Effector memory CD8-positive, alpha-beta T cell (primary cell): ENCODE data around the gene AKAP14.
"Not testable (repeated sequence)": the region's sequence is repeated elsewhere in the genome, so short reads cannot be mapped to it uniquely, and the experiment has no call there.

ENCODE experiments used
- ATAC-seq: fragments of 150-1000 bp; cut with Tn5 transposase; replicated peaks from 2 replicates; pipeline ENCODE4 v1.10.0; 2021; ENCODE audit warnings: mild to moderate bottlenecking, moderate library complexity
- DNase-seq, 3 experiments: peaks; one replicate each; pipeline ENCODE4 v3.0.0; 2021
- H3K27ac Mint-ChIP-seq, 2 donors: one replicate each; pipeline ENCODE4 v1.8.0; 2022; ENCODE audit warnings: mild to moderate bottlenecking in 2 of 2, mixed read lengths in 2 of 2, moderate library complexity in 2 of 2
- H3K27me3 Mint-ChIP-seq, 2 donors: one replicate each; pipeline ENCODE4 v1.8.0; 2022; ENCODE audit warnings: mixed read lengths in 2 of 2
- H3K36me3 Mint-ChIP-seq: one replicate; pipeline ENCODE4 v1.8.0; 2022; ENCODE audit warnings: mild to moderate bottlenecking, moderate library complexity, mixed read lengths; ENCODE audit not compliant: insufficient read depth
- H3K4me1 Mint-ChIP-seq, 2 donors: one replicate each; pipeline ENCODE4 v1.8.0; 2022; ENCODE audit warnings: low read depth in 2 of 2, mixed read lengths in 2 of 2
- H3K4me3 Mint-ChIP-seq, 2 donors: one replicate each; pipeline ENCODE4 v1.8.0; 2022; ENCODE audit warnings: mild to moderate bottlenecking in 2 of 2, mixed read lengths in 2 of 2, moderate library complexity in 2 of 2
- H3K9me3 Mint-ChIP-seq, 2 donors: one replicate each; pipeline ENCODE4 v1.8.0; 2022; ENCODE audit warnings: mixed read lengths in 2 of 2

AKAP14 gene

DNA sequence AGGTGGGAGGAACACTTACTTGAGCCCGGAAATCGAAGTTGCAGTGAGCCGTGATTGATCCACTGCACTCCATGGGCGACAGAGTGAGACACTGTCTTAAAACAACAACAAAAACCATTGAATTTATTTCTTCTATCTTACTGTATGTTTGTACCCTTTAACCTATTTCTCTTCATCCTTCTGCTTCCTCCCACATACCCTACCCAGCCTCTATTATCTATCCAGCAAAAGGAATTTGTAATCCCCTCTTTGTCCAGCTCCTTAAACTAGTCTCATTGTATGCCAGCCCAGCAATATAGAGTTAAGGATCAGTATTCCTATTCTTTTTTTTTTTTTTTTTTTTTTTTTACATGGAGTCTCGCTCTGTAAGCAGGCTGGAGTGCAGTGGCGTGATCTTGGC, 49.8 kb downstream of the AKAP14 start:
- Mint-ChIP-seq H3K4me3 (no peak overlapping the region), H3K27me3 (no peaks in the 10 kb centered on the region), H3K27ac (no peak overlapping the region), H3K36me3 (peaks cover 15% of the 10 kb centered on the region), H3K4me1 (peaks cover 13 to 15% of the 10 kb centered on the region in 2 donors), H3K9me3 (no peaks in the 10 kb centered on the region)
- ATAC-seq (no peak), DNase-seq (no peak)

DNA sequence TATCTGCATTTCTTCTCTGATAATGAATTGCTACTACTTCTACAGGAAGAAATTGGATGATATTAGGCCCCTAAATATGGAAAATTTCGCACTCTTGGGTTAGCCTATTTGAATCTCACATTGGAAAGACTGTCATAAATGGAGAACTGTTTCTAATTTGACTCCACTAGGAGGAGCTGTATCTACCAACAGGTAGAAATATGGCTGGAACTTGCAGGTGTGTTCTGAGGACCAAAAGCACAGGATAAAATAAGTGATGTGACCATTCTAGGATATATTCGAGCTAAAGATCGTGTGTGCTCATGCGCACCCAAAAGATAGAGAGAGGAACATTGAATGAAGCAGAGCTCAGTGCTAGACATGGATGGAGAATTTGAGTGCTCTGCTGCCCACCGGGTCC, 52.7 kb downstream of the AKAP14 start:
- peaks cover 6% of the 10 kb centered on the region for H3K36me3 Mint-ChIP-seq
- H3K4me3 Mint-ChIP-seq = no peak overlapping the region
- no peak overlapping the region for H3K27ac Mint-ChIP-seq
- no peak for DNase-seq
- peaks cover 0 to 2% of the 10 kb centered on the region in 2 donors for H3K4me1 Mint-ChIP-seq
- H3K9me3 Mint-ChIP-seq = no peaks in the 10 kb centered on the region
- ATAC-seq = no peak
- H3K27me3 Mint-ChIP-seq = no peaks in the 10 kb centered on the region

DNA sequence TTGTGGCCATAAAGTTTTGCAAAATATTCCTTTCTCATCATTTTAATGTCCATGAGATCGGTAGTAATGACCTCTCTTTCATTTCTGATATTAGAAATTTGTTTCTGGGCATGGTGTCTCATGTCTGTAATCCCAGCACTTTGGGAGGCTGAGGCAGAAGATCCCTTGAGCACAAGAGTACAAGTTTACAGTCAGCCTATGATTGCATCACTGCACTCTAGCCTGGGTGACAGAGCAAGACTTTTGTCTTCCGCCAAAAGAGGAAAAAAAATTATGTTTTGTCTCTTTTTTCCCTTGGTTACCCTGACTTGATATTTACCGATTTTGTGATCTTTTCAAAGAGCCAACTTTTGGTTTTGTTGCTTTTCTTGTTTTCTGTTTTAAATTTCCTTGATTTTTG, 58.7 kb downstream of the AKAP14 start:
- H3K4me1 Mint-ChIP-seq = peaks cover 11 to 14% of the 10 kb centered on the region in 2 donors
- H3K9me3 Mint-ChIP-seq = no peaks in the 10 kb centered on the region
- ATAC-seq (no peak), DNase-seq (no peak)
- H3K27me3 Mint-ChIP-seq = peaks cover 0 to 2% of the 10 kb centered on the region in 2 donors
- H3K27ac Mint-ChIP-seq = no peak overlapping the region
- peaks cover 10% of the 10 kb centered on the region for H3K36me3 Mint-ChIP-seq
- H3K4me3 Mint-ChIP-seq = peak overlapping the region in 1 of 2 donors; percentile 40

- peak overlapping the region in 1 of 2 donors; percentile 46 for H3K4me3 Mint-ChIP-seq
- H3K27ac Mint-ChIP-seq = peak overlapping the region; percentile 52 to 72
- peaks cover 10% of the 10 kb centered on the region for H3K36me3 Mint-ChIP-seq
- H3K9me3 Mint-ChIP-seq, H3K27me3 Mint-ChIP-seq: not testable (repeated sequence)
- ATAC-seq (peak; percentile 87), DNase-seq (peak; percentile 44 to 54 (median 53))
- H3K4me1 Mint-ChIP-seq = peaks cover 11 to 14% of the 10 kb centered on the region in 2 donors
Observed at GRCh38 chrX:119955807-119956570, 60.3 kb downstream of the AKAP14 start.

DNA sequence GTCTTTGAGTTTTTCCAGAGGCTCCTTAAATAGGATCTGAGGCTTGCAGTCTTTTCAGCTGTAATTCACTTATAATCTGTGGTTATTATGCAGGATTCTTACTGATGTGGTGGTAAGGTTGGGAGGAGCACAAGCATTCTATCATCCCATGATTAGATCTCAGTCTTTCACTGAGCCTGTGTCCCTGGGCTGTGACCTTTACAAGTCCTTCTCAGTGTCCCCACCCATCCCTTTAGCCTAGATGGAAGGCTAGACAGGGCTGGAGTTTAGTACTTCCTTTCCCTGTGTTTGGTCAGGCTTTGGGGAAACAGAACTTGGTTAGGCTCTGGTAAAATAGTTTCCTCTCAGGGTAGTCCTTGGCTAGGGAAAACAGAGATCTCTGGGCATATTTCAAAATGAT, 64.9 kb downstream of the AKAP14 start:
- Mint-ChIP-seq H3K27ac (no peak overlapping the region), H3K9me3 (no peaks in the 10 kb centered on the region), H3K36me3 (peaks cover 10% of the 10 kb centered on the region), H3K4me1 (peaks cover 9% of the 10 kb centered on the region in 2 donors), H3K4me3 (no peak overlapping the region), H3K27me3 (peaks cover 18 to 19% of the 10 kb centered on the region in 2 donors)
- ATAC-seq (no peak), DNase-seq (no peak)

DNA sequence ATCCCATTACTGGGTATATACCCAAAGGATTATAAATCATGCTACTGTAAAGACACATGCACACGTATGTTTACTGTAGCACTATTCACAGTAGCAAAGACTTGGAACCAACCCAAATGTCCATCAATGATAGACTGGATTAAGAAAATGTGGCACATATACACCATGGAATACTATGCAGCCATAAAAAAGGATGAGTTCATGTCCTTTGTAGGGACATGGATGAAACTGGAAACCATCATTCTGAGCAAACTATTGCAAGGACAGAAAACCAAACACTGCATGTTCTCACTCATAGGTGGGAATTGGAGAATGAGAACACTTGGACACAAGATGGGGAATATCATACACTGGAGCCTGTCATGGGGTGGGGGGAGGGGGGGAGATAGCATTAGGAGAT, 71.1 kb downstream of the AKAP14 start:
- not testable (repeated sequence) for H3K9me3 Mint-ChIP-seq, H3K27ac Mint-ChIP-seq, H3K4me1 Mint-ChIP-seq, H3K4me3 Mint-ChIP-seq, DNase-seq, ATAC-seq, H3K36me3 Mint-ChIP-seq
- peaks cover 13 to 19% of the 10 kb centered on the region in 2 donors for H3K27me3 Mint-ChIP-seq
